Cardiac muscle cell (in vitro differentiated cells and primary cell): ENCODE results near the gene EMD. TPM values are rescaled to one million over a fixed set of nuclear protein-coding genes. Genes with fewer than 3 reads are reported as not detected.

Source experiments
- DNase-seq, 2 donors: peaks; one replicate each; pipeline versions ENCODE4 v3.0.0 to v3.0.0-alpha.2; 2010 to 2017; ENCODE audit warnings: low read depth in 1 of 2, low spot score in 1 of 2
- H3K27ac ChIP-seq: fragments of 200-600 bp; sonication (generic); 2 replicates; pipeline ENCODE4 v1.5.1; 2016
- H3K27me3 ChIP-seq: fragments of 200-600 bp; sonication (generic); 2 replicates; pipeline ENCODE4 v1.6.0; 2016; ENCODE audit warnings: control low read depth
- H3K36me3 ChIP-seq: fragments of 200-600 bp; sonication (generic); 2 replicates; pipeline ENCODE4 v1.5.1; 2016; ENCODE audit warnings: control low read depth
- H3K4me1 ChIP-seq: fragments of 200-600 bp; sonication (generic); 2 replicates; pipeline ENCODE4 v1.8.1; 2017; ENCODE audit warnings: low read depth, mild to moderate bottlenecking, mixed run types
- H3K4me3 ChIP-seq: fragments of 200-600 bp; sonication (generic); 2 replicates; pipeline ENCODE4 v1.5.1; 2016; ENCODE audit warnings: mild to moderate bottlenecking
- H3K9me3 ChIP-seq: fragments of 200-600 bp; sonication (generic); 2 replicates; pipeline ENCODE4 v1.5.1; 2017; ENCODE audit warnings: low read depth, mild to moderate bottlenecking, control low read depth
- polyA plus RNA-seq: library from polyadenylated mRNA; unstranded; fragments of >200 nt; fragmentation: Nextera tagmentation; extraction: Ambion mirVana; gene quantifications from 2 replicates; pipeline ENCODE4 v1.2.1, GENCODE V29; 2016
- total RNA-seq: library from RNA; depleted of rRNA; stranded (reverse); fragments of >200 nt; gene quantifications from 2 replicates; pipeline ENCODE4 v1.2.3, GENCODE V29; 2016
- TF ChIP-seq, protein P1 (sequence below): IDR thresholded peaks from 2 replicates; pipeline ENCODE4 v1.5.1; 2012; ENCODE audit warnings: low read depth, mild to moderate bottlenecking, low read length

Gene EMD
- total and polyA plus RNA-seq, 2 experiments from 2014 or later = 56.9 to 77.7 TPM

DNA sequence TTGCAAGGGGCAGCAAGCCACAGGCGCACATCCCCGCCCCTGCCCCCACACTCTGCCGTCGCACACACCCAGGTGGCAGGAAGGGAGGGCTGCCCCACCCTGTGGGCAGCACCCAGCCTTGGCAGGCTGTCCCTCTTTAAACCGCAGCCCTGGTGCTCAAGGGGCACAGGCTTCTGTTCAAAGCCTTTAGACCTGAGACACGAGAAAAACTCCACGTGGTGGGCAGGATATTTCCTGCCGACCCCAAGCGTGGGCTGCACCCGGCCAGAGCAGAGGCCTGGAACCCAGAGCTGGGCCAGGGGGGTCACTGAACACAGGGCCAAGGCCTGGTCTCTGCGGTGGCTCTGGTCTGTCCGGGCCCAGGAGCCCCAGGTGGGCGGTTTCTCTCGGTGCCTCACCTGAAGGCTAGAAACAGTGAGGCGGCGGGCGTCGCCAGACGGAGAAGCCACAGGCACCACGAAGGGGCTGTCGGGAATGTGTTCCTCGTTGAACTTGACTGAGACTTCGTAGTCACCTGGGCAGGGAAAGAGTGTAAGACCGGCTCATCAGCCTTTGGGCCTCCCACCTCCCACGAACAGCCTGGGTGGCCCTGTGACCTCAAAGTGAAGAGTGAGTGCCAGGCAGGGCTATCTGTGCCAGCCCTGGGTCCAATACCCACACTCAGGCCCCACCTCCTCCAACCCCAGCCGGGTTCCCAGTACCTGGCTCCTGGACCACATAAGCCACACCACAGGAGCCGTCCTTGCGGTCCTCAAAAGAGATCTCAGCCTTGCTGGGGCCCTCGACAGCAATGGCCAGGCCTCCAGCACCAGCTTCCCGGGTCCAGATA, 27.7 kb upstream of the EMD start:
- Histone ChIP-seq H3K36me3 (peaks cover 31% of the 10 kb centered on the region), H3K4me1 (no peaks in the 10 kb centered on the region), H3K27ac (peak overlapping the region; percentile 45), H3K27me3 (no peaks in the 10 kb centered on the region), H3K4me3 (no peak overlapping the region), H3K9me3 (no peaks in the 10 kb centered on the region)
- DNase-seq = peak in 1 of 2 donors; percentile 0
- TF ChIP-seq, protein P1, sequence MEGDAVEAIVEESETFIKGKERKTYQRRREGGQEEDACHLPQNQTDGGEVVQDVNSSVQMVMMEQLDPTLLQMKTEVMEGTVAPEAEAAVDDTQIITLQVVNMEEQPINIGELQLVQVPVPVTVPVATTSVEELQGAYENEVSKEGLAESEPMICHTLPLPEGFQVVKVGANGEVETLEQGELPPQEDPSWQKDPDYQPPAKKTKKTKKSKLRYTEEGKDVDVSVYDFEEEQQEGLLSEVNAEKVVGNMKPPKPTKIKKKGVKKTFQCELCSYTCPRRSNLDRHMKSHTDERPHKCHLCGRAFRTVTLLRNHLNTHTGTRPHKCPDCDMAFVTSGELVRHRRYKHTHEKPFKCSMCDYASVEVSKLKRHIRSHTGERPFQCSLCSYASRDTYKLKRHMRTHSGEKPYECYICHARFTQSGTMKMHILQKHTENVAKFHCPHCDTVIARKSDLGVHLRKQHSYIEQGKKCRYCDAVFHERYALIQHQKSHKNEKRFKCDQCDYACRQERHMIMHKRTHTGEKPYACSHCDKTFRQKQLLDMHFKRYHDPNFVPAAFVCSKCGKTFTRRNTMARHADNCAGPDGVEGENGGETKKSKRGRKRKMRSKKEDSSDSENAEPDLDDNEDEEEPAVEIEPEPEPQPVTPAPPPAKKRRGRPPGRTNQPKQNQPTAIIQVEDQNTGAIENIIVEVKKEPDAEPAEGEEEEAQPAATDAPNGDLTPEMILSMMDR = no peak

DNA sequence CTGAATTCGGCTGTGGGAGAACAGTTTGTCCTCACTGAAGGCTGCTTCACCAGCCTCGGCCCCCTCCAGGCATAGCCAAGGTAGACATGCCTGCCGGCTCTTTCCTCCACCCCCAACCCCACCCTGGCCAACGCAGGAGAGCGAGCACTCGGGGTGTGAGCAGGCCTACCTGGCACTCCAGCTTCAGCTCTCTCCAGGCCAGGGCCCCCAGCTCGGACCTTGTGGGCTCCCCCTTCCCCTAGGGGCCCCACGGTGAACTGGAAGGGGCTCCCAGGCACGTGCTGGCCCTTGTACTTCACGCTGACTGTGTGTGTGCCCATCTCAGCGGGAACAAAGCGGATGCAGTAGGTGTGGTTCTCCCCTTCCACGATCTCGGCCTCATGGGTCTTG, 27.1 kb upstream of the EMD start:
- Histone ChIP-seq H3K27ac (peak overlapping the region; percentile 45), H3K4me3 (no peak overlapping the region), H3K4me1 (no peaks in the 10 kb centered on the region), H3K36me3 (peaks cover 34% of the 10 kb centered on the region), H3K27me3 (no peaks in the 10 kb centered on the region), H3K9me3 (no peaks in the 10 kb centered on the region)
- TF ChIP-seq, protein P1 = no peak
- DNase-seq = peak; percentile 0 to 1

GRCh38 chrX:154352466-154352865, 26.6 kb upstream of the EMD start:
- Histone ChIP-seq H3K4me3 (no peak overlapping the region), H3K27ac (no peak overlapping the region), H3K27me3 (no peaks in the 10 kb centered on the region), H3K9me3 (no peaks in the 10 kb centered on the region), H3K36me3 (peaks cover 38% of the 10 kb centered on the region), H3K4me1 (no peaks in the 10 kb centered on the region)
- DNase-seq = peak in 1 of 2 donors; percentile 0
- TF ChIP-seq, protein P1 = no peak

DNA sequence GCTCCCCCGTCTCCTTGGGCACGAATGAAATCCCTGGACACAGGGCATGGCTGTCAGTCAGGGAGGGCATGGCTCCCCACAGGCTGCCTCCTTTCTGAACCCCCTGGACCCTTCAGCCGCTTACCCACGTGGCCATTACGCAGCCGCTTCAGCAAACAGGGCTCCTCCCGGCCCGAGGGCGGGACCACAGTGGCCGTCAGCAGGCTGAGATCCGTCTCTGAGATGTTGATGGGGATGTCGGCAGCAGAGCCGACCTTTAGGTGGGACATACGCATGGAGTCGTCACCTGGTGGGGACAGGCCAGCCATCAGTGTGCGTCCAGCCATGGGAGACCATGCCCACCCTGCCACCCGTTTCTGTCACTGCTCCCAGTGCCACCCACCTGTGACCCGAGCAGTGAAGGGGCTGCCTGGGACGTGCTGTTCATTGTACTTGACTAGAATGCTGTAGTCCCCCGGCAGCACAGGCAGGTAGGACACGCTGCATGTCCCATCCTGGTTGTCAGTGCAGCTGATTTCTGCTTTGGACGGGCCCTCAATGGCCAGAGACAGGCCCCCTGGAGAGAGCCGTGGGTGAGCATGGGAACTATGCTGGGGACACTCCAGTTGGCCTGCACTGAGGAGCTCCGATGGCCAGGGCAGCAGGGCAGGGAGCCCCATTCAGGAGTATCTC, 25.8 kb upstream of the EMD start:
- no peak for DNase-seq
- H3K4me3 ChIP-seq = no peak overlapping the region
- H3K27ac ChIP-seq = peak overlapping the region; percentile 23
- no peaks in the 10 kb centered on the region for H3K27me3 ChIP-seq
- peaks cover 38% of the 10 kb centered on the region for H3K36me3 ChIP-seq
- no peaks in the 10 kb centered on the region for H3K9me3 ChIP-seq
- TF ChIP-seq, protein P1 = no peak
- H3K4me1 ChIP-seq = no peaks in the 10 kb centered on the region

GRCh38 chrX:154354013-154354412, 25.1 kb upstream of the EMD start:
- no peak for DNase-seq
- no peaks in the 10 kb centered on the region for H3K27me3 ChIP-seq
- H3K4me3 ChIP-seq = no peak overlapping the region
- peak overlapping the region; percentile 23 for H3K27ac ChIP-seq
- H3K36me3 ChIP-seq = peaks cover 42% of the 10 kb centered on the region
- TF ChIP-seq, protein P1 = no peak
- H3K4me1 ChIP-seq = no peaks in the 10 kb centered on the region
- no peaks in the 10 kb centered on the region for H3K9me3 ChIP-seq
